K562 (cell line): Measurements from ENCODE around the gene CNPY2. TPM values are rescaled to one million over a fixed set of nuclear protein-coding genes. Genes with fewer than 3 reads are reported as not detected.

Source experiments
- CAMTA2 ChIP-seq: fragments of 250-450 bp; sonication (Bioruptor Pico); conservative IDR thresholded peaks from 2 replicates; pipeline ENCODE4 v1.5.1; 2022
- HNRNPLL ChIP-seq: fragments of 200-400 bp; formaldehyde crosslinking; IDR thresholded peaks from 2 replicates; pipeline ENCODE4 v1.6.1; 2017; ENCODE audit warnings: low read length, low read depth, mild to moderate bottlenecking; ENCODE audit not compliant: poor library complexity, severe bottlenecking
- JUNB ChIP-seq: fragments of 450-650 bp; formaldehyde crosslinking; conservative IDR thresholded peaks from 2 replicates; pipeline ENCODE4 v1.4.0; 2020; ENCODE audit warnings: mild to moderate bottlenecking
- OTX1 ChIP-seq: fragments of 450-650 bp; formaldehyde crosslinking; IDR thresholded peaks from 2 replicates; pipeline ENCODE4 v1.4.0; 2022; ENCODE audit warnings: mild to moderate bottlenecking
- RCOR1 ChIP-seq, 2 experiments: IDR thresholded peaks; 2 replicates each; pipeline ENCODE4 v1.6.1; 2012; ENCODE audit warnings: low read depth in 2 of 2, low read length in 2 of 2, borderline replicate concordance in 1 of 2, improper control_type of control experiment in 1 of 2
- ZBTB49 ChIP-seq: sonication (generic); formaldehyde crosslinking; IDR thresholded peaks from 2 replicates; pipeline ENCODE4 v1.8.0; 2022; ENCODE audit warnings: missing genetic modification reagents, mild to moderate bottlenecking, borderline replicate concordance
- ZNF197 ChIP-seq: fragments of 200-800 bp; sonication (Bioruptor generic); IDR thresholded peaks from 2 replicates; pipeline ENCODE4 v1.6.1; 2016; ENCODE audit warnings: low read depth, missing genetic modification characterization, missing compliant biosample characterization
- ZNF644 ChIP-seq: fragments of 200-800 bp; sonication (Bioruptor generic); IDR thresholded peaks from 2 replicates; pipeline ENCODE4 v1.6.1; 2016; ENCODE audit warnings: low read depth, missing genetic modification characterization, missing compliant biosample characterization
- polyA plus RNA-seq, 8 experiments: library from polyadenylated mRNA; depleted of rRNA in 4 of 8; stranded (reverse) in 5 of 8; unstranded in 3 of 8; fragments of >200 nt; fragmentation: Nextera tagmentation in 2 of 8; fragmentation: Illumina TruSeq in 1 of 8; extraction: Ambion mirVana in 2 of 8; extraction: Trizol in 1 of 8; gene quantifications; 2 replicates each; pipeline versions ENCODE4 v1.2.1 to v1.2.3, GENCODE V29; 2011 to 2014; ENCODE audit warnings: inconsistent platforms in 1 of 8, missing spikeins in 1 of 8
- total RNA-seq, 7 experiments: library from RNA; depleted of rRNA in 6 of 7; stranded (reverse); fragments of >200 nt in 6 of 7; fragmentation: Illumina TruSeq in 2 of 7; extraction: Trizol in 2 of 7; gene quantifications; 2 replicates each; pipeline versions ENCODE4 v1.2.1 to v1.2.3, GENCODE V29; 2011 to 2021; ENCODE audit warnings: low replicate concordance in 1 of 7
- TF ChIP-seq, protein P1 (sequence below): fragments of 200-600 bp; sonication (generic); IDR thresholded peaks from one replicate; pipeline ENCODE4 v1.6.1; 2012; ENCODE audit warnings: mild to moderate bottlenecking, low read depth, low read length, inconsistent platforms
- TF ChIP-seq, protein P2 (sequence below): sonication (generic); formaldehyde crosslinking; IDR thresholded peaks from 2 replicates; pipeline ENCODE4 v1.8.1; 2023; ENCODE audit warnings: mild to moderate bottlenecking, missing genetic modification reagents

CNPY2 gene
- total and polyA plus RNA-seq, 9 of the 15 experiments (the other 6 are each of a cell fraction or from before 2014, with no cell fraction given) = 33.8 to 190 (median 138) TPM

DNA sequence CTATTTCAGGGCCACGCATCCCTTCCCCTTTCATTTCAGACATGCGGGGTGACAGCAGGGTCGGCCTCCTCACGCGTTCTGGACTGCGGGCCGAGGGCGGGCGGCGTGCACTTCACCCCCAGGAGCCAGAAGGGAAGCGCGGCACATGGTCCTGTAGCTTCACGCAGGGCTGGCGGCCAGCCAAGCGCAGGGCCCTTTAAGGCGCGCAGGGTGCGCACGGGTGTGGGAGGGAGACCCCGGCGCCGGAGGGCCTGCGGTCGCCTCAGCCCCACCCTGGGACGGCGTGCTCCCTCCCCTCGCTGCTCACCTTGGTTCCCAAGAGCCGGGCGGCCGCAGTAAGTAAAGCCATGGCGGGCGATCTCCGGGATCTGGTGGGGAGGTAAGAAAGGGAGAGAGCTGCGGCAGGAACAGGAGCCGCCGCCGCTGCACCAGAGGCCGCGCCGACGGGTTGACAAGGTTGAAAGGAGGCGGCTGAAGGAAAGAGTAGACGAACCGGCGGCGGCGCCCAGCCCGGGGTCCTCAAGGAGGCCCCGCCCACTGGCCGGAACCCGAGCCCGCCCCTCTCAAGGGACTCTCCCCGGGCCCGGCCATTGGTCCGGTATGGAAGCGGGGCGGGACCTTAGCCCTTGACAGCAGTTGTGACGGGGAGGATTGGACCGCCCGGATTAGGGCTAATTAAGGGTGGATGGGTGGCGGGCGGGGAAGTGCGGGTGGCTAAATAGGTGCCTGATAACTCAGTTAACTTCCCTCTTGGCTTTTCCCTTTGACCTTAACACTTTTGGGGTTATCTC is 15.7 kb downstream of the CNPY2 start, which contains the start of gene CS (continued):
- TF ChIP-seq, protein P1, sequence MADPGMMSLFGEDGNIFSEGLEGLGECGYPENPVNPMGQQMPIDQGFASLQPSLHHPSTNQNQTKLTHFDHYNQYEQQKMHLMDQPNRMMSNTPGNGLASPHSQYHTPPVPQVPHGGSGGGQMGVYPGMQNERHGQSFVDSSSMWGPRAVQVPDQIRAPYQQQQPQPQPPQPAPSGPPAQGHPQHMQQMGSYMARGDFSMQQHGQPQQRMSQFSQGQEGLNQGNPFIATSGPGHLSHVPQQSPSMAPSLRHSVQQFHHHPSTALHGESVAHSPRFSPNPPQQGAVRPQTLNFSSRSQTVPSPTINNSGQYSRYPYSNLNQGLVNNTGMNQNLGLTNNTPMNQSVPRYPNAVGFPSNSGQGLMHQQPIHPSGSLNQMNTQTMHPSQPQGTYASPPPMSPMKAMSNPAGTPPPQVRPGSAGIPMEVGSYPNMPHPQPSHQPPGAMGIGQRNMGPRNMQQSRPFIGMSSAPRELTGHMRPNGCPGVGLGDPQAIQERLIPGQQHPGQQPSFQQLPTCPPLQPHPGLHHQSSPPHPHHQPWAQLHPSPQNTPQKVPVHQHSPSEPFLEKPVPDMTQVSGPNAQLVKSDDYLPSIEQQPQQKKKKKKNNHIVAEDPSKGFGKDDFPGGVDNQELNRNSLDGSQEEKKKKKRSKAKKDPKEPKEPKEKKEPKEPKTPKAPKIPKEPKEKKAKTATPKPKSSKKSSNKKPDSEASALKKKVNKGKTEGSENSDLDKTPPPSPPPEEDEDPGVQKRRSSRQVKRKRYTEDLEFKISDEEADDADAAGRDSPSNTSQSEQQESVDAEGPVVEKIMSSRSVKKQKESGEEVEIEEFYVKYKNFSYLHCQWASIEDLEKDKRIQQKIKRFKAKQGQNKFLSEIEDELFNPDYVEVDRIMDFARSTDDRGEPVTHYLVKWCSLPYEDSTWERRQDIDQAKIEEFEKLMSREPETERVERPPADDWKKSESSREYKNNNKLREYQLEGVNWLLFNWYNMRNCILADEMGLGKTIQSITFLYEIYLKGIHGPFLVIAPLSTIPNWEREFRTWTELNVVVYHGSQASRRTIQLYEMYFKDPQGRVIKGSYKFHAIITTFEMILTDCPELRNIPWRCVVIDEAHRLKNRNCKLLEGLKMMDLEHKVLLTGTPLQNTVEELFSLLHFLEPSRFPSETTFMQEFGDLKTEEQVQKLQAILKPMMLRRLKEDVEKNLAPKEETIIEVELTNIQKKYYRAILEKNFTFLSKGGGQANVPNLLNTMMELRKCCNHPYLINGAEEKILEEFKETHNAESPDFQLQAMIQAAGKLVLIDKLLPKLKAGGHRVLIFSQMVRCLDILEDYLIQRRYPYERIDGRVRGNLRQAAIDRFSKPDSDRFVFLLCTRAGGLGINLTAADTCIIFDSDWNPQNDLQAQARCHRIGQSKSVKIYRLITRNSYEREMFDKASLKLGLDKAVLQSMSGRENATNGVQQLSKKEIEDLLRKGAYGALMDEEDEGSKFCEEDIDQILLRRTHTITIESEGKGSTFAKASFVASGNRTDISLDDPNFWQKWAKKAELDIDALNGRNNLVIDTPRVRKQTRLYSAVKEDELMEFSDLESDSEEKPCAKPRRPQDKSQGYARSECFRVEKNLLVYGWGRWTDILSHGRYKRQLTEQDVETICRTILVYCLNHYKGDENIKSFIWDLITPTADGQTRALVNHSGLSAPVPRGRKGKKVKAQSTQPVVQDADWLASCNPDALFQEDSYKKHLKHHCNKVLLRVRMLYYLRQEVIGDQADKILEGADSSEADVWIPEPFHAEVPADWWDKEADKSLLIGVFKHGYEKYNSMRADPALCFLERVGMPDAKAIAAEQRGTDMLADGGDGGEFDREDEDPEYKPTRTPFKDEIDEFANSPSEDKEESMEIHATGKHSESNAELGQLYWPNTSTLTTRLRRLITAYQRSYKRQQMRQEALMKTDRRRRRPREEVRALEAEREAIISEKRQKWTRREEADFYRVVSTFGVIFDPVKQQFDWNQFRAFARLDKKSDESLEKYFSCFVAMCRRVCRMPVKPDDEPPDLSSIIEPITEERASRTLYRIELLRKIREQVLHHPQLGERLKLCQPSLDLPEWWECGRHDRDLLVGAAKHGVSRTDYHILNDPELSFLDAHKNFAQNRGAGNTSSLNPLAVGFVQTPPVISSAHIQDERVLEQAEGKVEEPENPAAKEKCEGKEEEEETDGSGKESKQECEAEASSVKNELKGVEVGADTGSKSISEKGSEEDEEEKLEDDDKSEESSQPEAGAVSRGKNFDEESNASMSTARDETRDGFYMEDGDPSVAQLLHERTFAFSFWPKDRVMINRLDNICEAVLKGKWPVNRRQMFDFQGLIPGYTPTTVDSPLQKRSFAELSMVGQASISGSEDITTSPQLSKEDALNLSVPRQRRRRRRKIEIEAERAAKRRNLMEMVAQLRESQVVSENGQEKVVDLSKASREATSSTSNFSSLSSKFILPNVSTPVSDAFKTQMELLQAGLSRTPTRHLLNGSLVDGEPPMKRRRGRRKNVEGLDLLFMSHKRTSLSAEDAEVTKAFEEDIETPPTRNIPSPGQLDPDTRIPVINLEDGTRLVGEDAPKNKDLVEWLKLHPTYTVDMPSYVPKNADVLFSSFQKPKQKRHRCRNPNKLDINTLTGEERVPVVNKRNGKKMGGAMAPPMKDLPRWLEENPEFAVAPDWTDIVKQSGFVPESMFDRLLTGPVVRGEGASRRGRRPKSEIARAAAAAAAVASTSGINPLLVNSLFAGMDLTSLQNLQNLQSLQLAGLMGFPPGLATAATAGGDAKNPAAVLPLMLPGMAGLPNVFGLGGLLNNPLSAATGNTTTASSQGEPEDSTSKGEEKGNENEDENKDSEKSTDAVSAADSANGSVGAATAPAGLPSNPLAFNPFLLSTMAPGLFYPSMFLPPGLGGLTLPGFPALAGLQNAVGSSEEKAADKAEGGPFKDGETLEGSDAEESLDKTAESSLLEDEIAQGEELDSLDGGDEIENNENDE = no peak
- no peak for TF ChIP-seq CAMTA2 (CRISPR knock-in tag)
- no peak for TF ChIP-seq ZBTB49 (CRISPR knock-in tag)
- TF ChIP-seq ZNF197 (CRISPR knock-in tag) = no peak; the same call in 1 of the 2 replicates
- 0 out of 2 replicates have a peak, but pooled peaks have one; percentile 12 for TF ChIP-seq OTX1
- TF ChIP-seq JUNB (CRISPR knock-in tag) = no peak
- TF ChIP-seq, protein P2, sequence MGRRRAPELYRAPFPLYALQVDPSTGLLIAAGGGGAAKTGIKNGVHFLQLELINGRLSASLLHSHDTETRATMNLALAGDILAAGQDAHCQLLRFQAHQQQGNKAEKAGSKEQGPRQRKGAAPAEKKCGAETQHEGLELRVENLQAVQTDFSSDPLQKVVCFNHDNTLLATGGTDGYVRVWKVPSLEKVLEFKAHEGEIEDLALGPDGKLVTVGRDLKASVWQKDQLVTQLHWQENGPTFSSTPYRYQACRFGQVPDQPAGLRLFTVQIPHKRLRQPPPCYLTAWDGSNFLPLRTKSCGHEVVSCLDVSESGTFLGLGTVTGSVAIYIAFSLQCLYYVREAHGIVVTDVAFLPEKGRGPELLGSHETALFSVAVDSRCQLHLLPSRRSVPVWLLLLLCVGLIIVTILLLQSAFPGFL = 0 out of 2 replicates have a peak, but pooled peaks have one; percentile 76
- peak; percentile 92 for TF ChIP-seq HNRNPLL
- peak in 1 of 2 experiments; percentile 8; a peak in 1 of 4 replicates for TF ChIP-seq RCOR1 (IDR thresholded peaks at IDR 0.05; ENCODE audit: borderline replicate concordance in 1 of 2, low read depth in 2 of 2, low read length in 2 of 2)
- no peak for TF ChIP-seq ZNF644 (tag)
